ENCODE data around the gene RBAK. TPM values are rescaled to one million over a fixed set of nuclear protein-coding genes. Genes with fewer than 3 reads are reported as not detected.
"Not testable (repeated sequence)": the region's sequence is repeated elsewhere in the genome, so short reads cannot be mapped to it uniquely, and the experiment has no call there.

RBAK gene
- total RNA-seq, 2 experiments from 2014 or later, result 7.4 to 18.5 TPM

DNA sequence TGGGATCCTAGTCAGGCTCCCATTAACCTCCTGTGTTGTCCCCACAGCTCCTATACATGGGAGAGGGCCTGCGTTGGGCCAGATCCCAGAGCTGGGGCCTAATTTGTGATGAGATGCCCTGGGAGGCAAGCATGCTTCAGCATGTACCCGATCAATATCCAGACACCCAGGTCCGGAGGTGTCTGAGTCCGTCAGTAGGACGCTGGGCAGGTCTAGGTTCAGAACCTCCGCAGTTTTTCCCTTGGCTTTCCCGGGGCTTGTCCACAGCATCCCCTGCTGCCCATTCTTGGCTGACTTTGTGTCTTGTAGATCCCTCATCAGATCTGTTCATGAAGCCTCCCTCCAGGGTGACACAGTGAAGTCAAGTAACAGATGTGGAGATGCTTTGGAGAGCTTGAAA is 32.7 kb upstream of the RBAK start:
- no peak for TF ChIP-seq EZH2phosphoT487 (IDR thresholded peaks at IDR 0.05; ENCODE audit: borderline replicate concordance, low read depth, low read length)
- TF ChIP-seq, protein P1, sequence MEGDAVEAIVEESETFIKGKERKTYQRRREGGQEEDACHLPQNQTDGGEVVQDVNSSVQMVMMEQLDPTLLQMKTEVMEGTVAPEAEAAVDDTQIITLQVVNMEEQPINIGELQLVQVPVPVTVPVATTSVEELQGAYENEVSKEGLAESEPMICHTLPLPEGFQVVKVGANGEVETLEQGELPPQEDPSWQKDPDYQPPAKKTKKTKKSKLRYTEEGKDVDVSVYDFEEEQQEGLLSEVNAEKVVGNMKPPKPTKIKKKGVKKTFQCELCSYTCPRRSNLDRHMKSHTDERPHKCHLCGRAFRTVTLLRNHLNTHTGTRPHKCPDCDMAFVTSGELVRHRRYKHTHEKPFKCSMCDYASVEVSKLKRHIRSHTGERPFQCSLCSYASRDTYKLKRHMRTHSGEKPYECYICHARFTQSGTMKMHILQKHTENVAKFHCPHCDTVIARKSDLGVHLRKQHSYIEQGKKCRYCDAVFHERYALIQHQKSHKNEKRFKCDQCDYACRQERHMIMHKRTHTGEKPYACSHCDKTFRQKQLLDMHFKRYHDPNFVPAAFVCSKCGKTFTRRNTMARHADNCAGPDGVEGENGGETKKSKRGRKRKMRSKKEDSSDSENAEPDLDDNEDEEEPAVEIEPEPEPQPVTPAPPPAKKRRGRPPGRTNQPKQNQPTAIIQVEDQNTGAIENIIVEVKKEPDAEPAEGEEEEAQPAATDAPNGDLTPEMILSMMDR (conservative IDR thresholded peaks at IDR 0.05; ENCODE audit: low read length), result no peak
- Histone ChIP-seq H4K20me1 (ENCODE audit: insufficient read depth, low read length) (no peaks in the 10 kb centered on the region), H3K9me2 (ENCODE audit: insufficient read depth, low read length) (no peaks in the 10 kb centered on the region), H3K4me3 (ENCODE audit: low read depth, low read length, poor library complexity, severe bottlenecking) (no peak overlapping the region), H3K4me1 (ENCODE audit: insufficient read depth, low read length, poor library complexity, severe bottlenecking) (no peaks in the 10 kb centered on the region), H3K27ac (ENCODE audit: low read depth, low read length, poor library complexity, severe bottlenecking) (no peak overlapping the region), H3K4me2 (ENCODE audit: low read length) (no peak overlapping the region), H2AFZ (ENCODE audit: low read length) (no peak overlapping the region), H3K9me3 (ENCODE audit: low read length) (no peaks in the 10 kb centered on the region), H3K36me3 (ENCODE audit: insufficient read depth, low read length) (peaks cover 11% of the 10 kb centered on the region), H3K79me2 (ENCODE audit: insufficient read depth, low read depth, low read length) (no peaks in the 10 kb centered on the region)
- BruUV-seq (replicated peaks), result no TSS peak
- intact Hi-C loops (cut with micrococcal nuclease; ENCODE audit: unreplicated experiment), result no loop called here
- POLR2A ChIA-PET, result no interaction called here
- DNase-seq (ENCODE audit: low spot score), result no peak
- CTCF ChIA-PET (ENCODE audit: unreplicated experiment), result no interaction called here

DNA sequence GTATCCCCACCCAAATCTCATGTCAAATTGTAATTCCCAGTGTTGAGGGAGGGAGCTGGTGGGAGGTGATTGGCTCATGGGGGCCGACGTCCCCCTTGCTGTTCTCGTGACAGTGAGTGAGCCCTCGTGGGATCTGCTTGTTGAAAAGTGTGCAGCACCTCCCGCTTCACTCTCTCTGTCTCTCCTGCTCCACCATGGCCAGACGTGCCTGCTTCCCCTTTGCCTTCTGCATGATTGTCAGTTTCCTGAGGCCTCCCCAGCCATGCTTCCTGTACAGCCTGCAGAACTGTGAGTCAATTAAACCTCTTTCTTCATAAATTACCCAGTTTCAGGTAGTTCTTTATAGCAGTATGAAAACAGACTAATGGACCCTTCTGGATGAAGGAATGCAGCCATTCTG is 29.7 kb upstream of the RBAK start:
- POLR2A ChIA-PET, result not testable (repeated sequence)

DNA sequence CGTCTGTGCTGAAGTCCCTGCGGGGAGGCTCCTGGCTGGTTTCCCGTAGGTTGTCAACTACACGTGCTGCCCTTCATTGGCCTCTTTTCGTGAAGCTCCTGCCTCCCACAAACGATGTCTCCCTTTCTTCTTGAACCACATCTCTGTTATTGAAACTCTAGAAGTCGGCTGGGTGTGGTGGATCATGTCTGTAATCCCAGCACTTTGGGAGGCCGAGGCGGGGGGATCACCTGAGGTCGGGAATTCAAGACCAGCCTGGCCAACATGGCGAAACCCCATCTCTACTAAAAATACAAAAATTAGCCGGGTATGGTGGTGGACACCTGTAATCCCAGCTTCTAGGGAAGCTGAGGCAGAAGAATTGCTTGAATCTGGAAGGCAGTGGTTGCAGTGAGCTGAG is 28.0 kb upstream of the RBAK start:
- CTCF ChIA-PET (ENCODE audit: unreplicated experiment); H3K79me2 ChIP-seq (ENCODE audit: insufficient read depth, low read depth, low read length); H3K9me2 ChIP-seq (ENCODE audit: insufficient read depth, low read length); H3K27ac ChIP-seq (ENCODE audit: low read depth, low read length, poor library complexity, severe bottlenecking); H3K4me3 ChIP-seq (ENCODE audit: low read depth, low read length, poor library complexity, severe bottlenecking); H3K4me1 ChIP-seq (ENCODE audit: insufficient read depth, low read length, poor library complexity, severe bottlenecking); H3K4me2 ChIP-seq (ENCODE audit: low read length); H3K9me3 ChIP-seq (ENCODE audit: low read length); H2AFZ ChIP-seq (ENCODE audit: low read length); BruUV-seq (replicated peaks); DNase-seq (ENCODE audit: low spot score); POLR2A ChIA-PET; H4K20me1 ChIP-seq (ENCODE audit: insufficient read depth, low read length); H3K36me3 ChIP-seq (ENCODE audit: insufficient read depth, low read length); intact Hi-C loops (cut with micrococcal nuclease; ENCODE audit: unreplicated experiment): not testable (repeated sequence)

More for the DNA sequence above, 29.7 kb upstream of the RBAK start:
- H2AFZ ChIP-seq (ENCODE audit: low read length); H3K27ac ChIP-seq (ENCODE audit: low read depth, low read length, poor library complexity, severe bottlenecking); H3K9me3 ChIP-seq (ENCODE audit: low read length); H3K4me3 ChIP-seq (ENCODE audit: low read depth, low read length, poor library complexity, severe bottlenecking); DNase-seq (ENCODE audit: low spot score); BruUV-seq (replicated peaks); intact Hi-C loops (cut with micrococcal nuclease; ENCODE audit: unreplicated experiment); H3K4me1 ChIP-seq (ENCODE audit: insufficient read depth, low read length, poor library complexity, severe bottlenecking); H4K20me1 ChIP-seq (ENCODE audit: insufficient read depth, low read length); H3K36me3 ChIP-seq (ENCODE audit: insufficient read depth, low read length); H3K9me2 ChIP-seq (ENCODE audit: insufficient read depth, low read length); H3K4me2 ChIP-seq (ENCODE audit: low read length); H3K79me2 ChIP-seq (ENCODE audit: insufficient read depth, low read depth, low read length); CTCF ChIA-PET (ENCODE audit: unreplicated experiment): not testable (repeated sequence)

DNA sequence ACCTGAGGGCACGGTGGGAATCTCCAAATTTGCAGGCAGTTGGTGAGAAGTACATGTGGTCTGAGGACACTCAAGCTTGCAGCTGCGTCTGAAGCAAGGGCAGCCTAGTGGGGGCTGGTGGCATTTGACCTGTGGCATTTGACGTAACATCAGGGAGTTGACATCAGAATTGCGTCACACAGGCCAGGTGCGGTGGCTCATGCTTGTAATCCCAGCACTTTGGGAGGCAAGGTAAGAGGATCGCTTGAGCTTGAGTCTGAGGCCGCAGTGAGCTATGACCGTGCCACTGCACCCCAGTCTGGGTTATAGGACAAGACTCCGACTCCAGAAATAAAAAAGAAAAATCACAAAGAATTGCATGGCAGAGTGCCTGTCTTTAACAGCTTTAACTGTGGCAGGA is 25.6 kb upstream of the RBAK start:
- no peaks in the 10 kb centered on the region for H3K79me2 ChIP-seq (ENCODE audit: insufficient read depth, low read depth, low read length)
- POLR2A ChIA-PET, result no interaction called here
- intact Hi-C loops (cut with micrococcal nuclease; ENCODE audit: unreplicated experiment), result no loop called here
- CTCF ChIA-PET (ENCODE audit: unreplicated experiment), result no interaction called here
- DNase-seq (ENCODE audit: low spot score), result no peak
- H2AFZ ChIP-seq (ENCODE audit: low read length), result no peak overlapping the region
- TF ChIP-seq, protein P1 (conservative IDR thresholded peaks at IDR 0.05; ENCODE audit: low read length), result no peak
- no peak for TF ChIP-seq EZH2phosphoT487 (IDR thresholded peaks at IDR 0.05; ENCODE audit: borderline replicate concordance, low read depth, low read length)
- H3K4me3 ChIP-seq (ENCODE audit: low read depth, low read length, poor library complexity, severe bottlenecking), result no peak overlapping the region
- no peak overlapping the region for H3K27ac ChIP-seq (ENCODE audit: low read depth, low read length, poor library complexity, severe bottlenecking)
- H3K4me1 ChIP-seq (ENCODE audit: insufficient read depth, low read length, poor library complexity, severe bottlenecking), result no peaks in the 10 kb centered on the region
- BruUV-seq (replicated peaks), result no TSS peak
- no peaks in the 10 kb centered on the region for H3K9me3 ChIP-seq (ENCODE audit: low read length)
- no peaks in the 10 kb centered on the region; the same call in 1 of the 2 replicates for H3K36me3 ChIP-seq (ENCODE audit: insufficient read depth, low read length)
- H4K20me1 ChIP-seq (ENCODE audit: insufficient read depth, low read length), result no peaks in the 10 kb centered on the region
- no peak overlapping the region for H3K4me2 ChIP-seq (ENCODE audit: low read length)
- H3K9me2 ChIP-seq (ENCODE audit: insufficient read depth, low read length), result no peaks in the 10 kb centered on the region

DNA sequence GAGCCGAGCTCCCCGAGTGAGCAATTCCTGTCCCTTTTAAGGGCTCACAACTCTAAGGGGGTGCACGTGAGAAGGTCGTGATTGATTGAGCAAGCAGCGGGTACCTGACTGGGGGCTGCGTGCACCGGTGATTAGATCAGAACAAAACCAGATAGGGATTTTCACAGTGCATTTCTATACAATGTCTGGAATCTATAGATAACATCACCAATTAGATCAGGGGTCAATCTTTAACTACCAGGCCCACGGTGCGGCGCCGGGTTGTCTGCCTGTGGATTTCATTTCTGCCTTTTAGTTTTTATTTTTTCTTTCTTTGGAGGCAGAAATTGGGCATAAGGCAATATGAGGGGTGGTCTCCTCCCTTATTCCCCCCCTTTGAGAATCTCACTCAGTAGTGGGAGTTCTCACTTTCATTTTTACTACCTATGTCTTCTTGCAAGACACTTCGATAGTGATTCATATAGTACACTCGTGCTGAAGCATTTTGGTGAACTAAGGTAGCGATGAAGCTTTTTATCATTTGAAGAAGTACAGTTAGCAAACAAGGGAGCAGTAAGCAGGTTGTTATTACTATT is 24.6 kb upstream of the RBAK start:
- H2AFZ ChIP-seq (ENCODE audit: low read length); H3K79me2 ChIP-seq (ENCODE audit: insufficient read depth, low read depth, low read length); CTCF ChIA-PET (ENCODE audit: unreplicated experiment); H3K9me2 ChIP-seq (ENCODE audit: insufficient read depth, low read length); POLR2A ChIA-PET; H3K36me3 ChIP-seq (ENCODE audit: insufficient read depth, low read length); H4K20me1 ChIP-seq (ENCODE audit: insufficient read depth, low read length); intact Hi-C loops (cut with micrococcal nuclease; ENCODE audit: unreplicated experiment); H3K9me3 ChIP-seq (ENCODE audit: low read length); H3K4me2 ChIP-seq (ENCODE audit: low read length); DNase-seq (ENCODE audit: low spot score); BruUV-seq (replicated peaks); H3K4me1 ChIP-seq (ENCODE audit: insufficient read depth, low read length, poor library complexity, severe bottlenecking); H3K4me3 ChIP-seq (ENCODE audit: low read depth, low read length, poor library complexity, severe bottlenecking); H3K27ac ChIP-seq (ENCODE audit: low read depth, low read length, poor library complexity, severe bottlenecking): not testable (repeated sequence)

All from OCI-LY7 (cell line).